SK-N-SH treated with all-trans-retinoic acid at 6 μM for 48 hours (cell line): Measurements from ENCODE around the gene DDX11.
A peak's percentile ranks its signal among the peaks of the same experiment; 100 is the strongest.
"Not testable (repeated sequence)": the region's sequence is repeated elsewhere in the genome, so short reads cannot be mapped to it uniquely, and the experiment has no call there.

ENCODE experiments used
- ATAC-seq: fragments of 200-7000 bp; cut with Tn5 transposase; 3 replicates; pipeline ENCODE4 v1.9.1; 2020; ENCODE audit warnings: mild to moderate bottlenecking, moderate library complexity
- ARNTL ChIP-seq: fragments of 450-650 bp; formaldehyde crosslinking; IDR thresholded peaks from 2 replicates; pipeline ENCODE4 v1.5.0; 2020; ENCODE audit warnings: low read depth, mild to moderate bottlenecking, moderate library complexity, borderline replicate concordance
- BACH2 ChIP-seq: fragments of 250-450 bp; sonication (Bioruptor Pico); IDR thresholded peaks from 2 replicates; pipeline ENCODE4 v1.9.0; 2021; ENCODE audit warnings: mild to moderate bottlenecking, borderline replicate concordance
- CREB5 ChIP-seq: fragments of 250-450 bp; sonication (Bioruptor Pico); IDR thresholded peaks from 2 replicates; pipeline ENCODE4 v1.5.1; 2020; ENCODE audit warnings: low read depth, mild to moderate bottlenecking, moderate library complexity
- CSDC2 ChIP-seq: fragments of 250-450 bp; sonication (Bioruptor Pico); IDR thresholded peaks from 2 replicates; pipeline ENCODE4 v1.5.0; 2020; ENCODE audit warnings: mild to moderate bottlenecking, moderate library complexity
- CSRNP3 ChIP-seq: fragments of 250-450 bp; sonication (Bioruptor Pico); IDR thresholded peaks from 2 replicates; pipeline ENCODE4 v1.5.1; 2021; ENCODE audit warnings: mild to moderate bottlenecking, moderate library complexity
- ESRRG ChIP-seq: fragments of 250-450 bp; sonication (Bioruptor Pico); IDR thresholded peaks from 2 replicates; pipeline ENCODE4 v1.6.1; 2021; ENCODE audit warnings: mild to moderate bottlenecking
- ISL1 ChIP-seq: fragments of 250-450 bp; sonication (Bioruptor Pico); IDR thresholded peaks from 2 replicates; pipeline ENCODE4 v2.1.2; 2022; ENCODE audit warnings: mild to moderate bottlenecking, moderate library complexity
- OSR1 ChIP-seq: fragments of 250-450 bp; sonication (Bioruptor Pico); IDR thresholded peaks from 2 replicates; pipeline ENCODE4 v1.8.0; 2022; ENCODE audit warnings: moderate library complexity, mild to moderate bottlenecking, inconsistent platforms
- POU6F1 ChIP-seq: fragments of 250-450 bp; sonication (Bioruptor Pico); IDR thresholded peaks from 2 replicates; pipeline ENCODE4 v1.8.0; 2021; ENCODE audit warnings: low read depth, mild to moderate bottlenecking, moderate library complexity, borderline replicate concordance
- PPARA ChIP-seq: fragments of 250-450 bp; sonication (Bioruptor Pico); IDR thresholded peaks from 2 replicates; pipeline ENCODE4 v1.5.0; 2020; ENCODE audit warnings: mild to moderate bottlenecking, borderline replicate concordance
- RARB ChIP-seq: fragments of 250-450 bp; sonication (Bioruptor Pico); IDR thresholded peaks from 2 replicates; pipeline ENCODE4 v1.8.0; 2021; ENCODE audit warnings: mild to moderate bottlenecking, moderate library complexity
- SNAI2 ChIP-seq: fragments of 250-450 bp; sonication (Bioruptor Pico); IDR thresholded peaks from 2 replicates; pipeline ENCODE4 v1.5.0; 2020; ENCODE audit warnings: mild to moderate bottlenecking, moderate library complexity
- TCF4 ChIP-seq: fragments of 250-450 bp; sonication (Bioruptor Pico); IDR thresholded peaks from 2 replicates; pipeline ENCODE4 v1.8.0; 2021; ENCODE audit warnings: mild to moderate bottlenecking, moderate library complexity, borderline replicate concordance
- TOX ChIP-seq: fragments of 250-450 bp; sonication (Bioruptor Pico); IDR thresholded peaks from 2 replicates; pipeline ENCODE4 v1.8.0; 2021; ENCODE audit warnings: mild to moderate bottlenecking, moderate library complexity, borderline replicate concordance
- ZFP3 ChIP-seq: fragments of 250-450 bp; sonication (Bioruptor Pico); IDR thresholded peaks from 2 replicates; pipeline ENCODE4 v1.5.0; 2020; ENCODE audit warnings: mild to moderate bottlenecking, moderate library complexity
- ZFP30 ChIP-seq: fragments of 450-650 bp; formaldehyde crosslinking; IDR thresholded peaks from 2 replicates; pipeline ENCODE4 v1.5.0; 2022; ENCODE audit warnings: mild to moderate bottlenecking, moderate library complexity
- ZNF8 ChIP-seq: fragments of 450-650 bp; formaldehyde crosslinking; IDR thresholded peaks from 2 replicates; pipeline ENCODE4 v1.5.0; 2020; ENCODE audit warnings: mild to moderate bottlenecking, moderate library complexity

The DDX11 gene

GRCh38 chr12:31102125-31102524, 28.5 kb downstream of the DDX11 start:
- ATAC-seq, result not testable (repeated sequence)

- not testable (repeated sequence) for ATAC-seq
Measured at GRCh38 chr12:31102596-31102995, 28.9 kb downstream of the DDX11 start.

GRCh38 chr12:31103561-31103975, 29.9 kb downstream of the DDX11 start:
- ATAC-seq, result not testable (repeated sequence)

- ATAC-seq, result peak; percentile 27
Measured at GRCh38 chr12:31104220-31104619, 30.6 kb downstream of the DDX11 start.

GRCh38 chr12:31104773-31105172, 31.1 kb downstream of the DDX11 start:
- ATAC-seq, result not testable (repeated sequence)

GRCh38 chr12:31105668-31106067, 32.0 kb downstream of the DDX11 start:
- no peak for TF ChIP-seq CREB5 (CRISPR knock-in tag)
- TF ChIP-seq RARB (CRISPR knock-in tag), result no peak
- TF ChIP-seq ARNTL (CRISPR knock-in tag), result no peak
- TF ChIP-seq ZFP3 (CRISPR knock-in tag), result no peak
- TF ChIP-seq PPARA, result no peak
- no peak for TF ChIP-seq CSDC2 (CRISPR knock-in tag)
- TF ChIP-seq ESRRG (CRISPR knock-in tag), result no peak
- TF ChIP-seq TCF4, result no peak
- no peak for TF ChIP-seq ZNF8 (CRISPR knock-in tag)
- TF ChIP-seq CSRNP3 (CRISPR knock-in tag), result no peak
- no peak for TF ChIP-seq BACH2
- no peak for TF ChIP-seq SNAI2 (CRISPR knock-in tag)
- TF ChIP-seq ISL1 (CRISPR knock-in tag), result no peak
- TF ChIP-seq TOX, result no peak
- TF ChIP-seq ZFP30, result no peak
- no peak for TF ChIP-seq OSR1
- TF ChIP-seq POU6F1 (CRISPR knock-in tag), result no peak
- ATAC-seq, result peak; percentile 8; the same call in 2 of the 3 replicates

- ATAC-seq, result no peak
- TF ChIP-seq CSDC2 (CRISPR knock-in tag), result no peak
- no peak for TF ChIP-seq ZNF8 (CRISPR knock-in tag)
- TF ChIP-seq RARB (CRISPR knock-in tag), result no peak
- TF ChIP-seq, all 23 proteins: peak for 0
Measured at GRCh38 chr12:31106101-31106803, 32.6 kb downstream of the DDX11 start.

GRCh38 chr12:31109773-31110172, 36.1 kb downstream of the DDX11 start:
- ATAC-seq, result not testable (repeated sequence)

GRCh38 chr12:31110263-31110662, 36.6 kb downstream of the DDX11 start:
- not testable (repeated sequence) for ATAC-seq

GRCh38 chr12:31115092-31115601, 41.5 kb downstream of the DDX11 start:
- not testable (repeated sequence) for ATAC-seq

GRCh38 chr12:31116846-31117202, 43.2 kb downstream of the DDX11 start:
- peak; percentile 23 for ATAC-seq
